H9 (cell line): Measurements from ENCODE around the gene TXNDC17. TPM values are rescaled to one million over a fixed set of nuclear protein-coding genes. Genes with fewer than 3 reads are reported as not detected.

ENCODE experiments used
- DNase-seq: peaks from one replicate; pipeline ENCODE4 v3.0.0-alpha.2; 2017
- H2AFZ ChIP-seq: one replicate; pipeline ENCODE4 v1.6.1; 2013; ENCODE audit warnings: mild to moderate bottlenecking, low read length, control low read depth, moderate library complexity
- H2AK5ac ChIP-seq: 2 replicates; pipeline ENCODE4 v1.6.1; 2013; ENCODE audit warnings: low read length, control low read depth, mixed read lengths; ENCODE audit not compliant: insufficient read length
- H2BK120ac ChIP-seq: one replicate; pipeline ENCODE4 v1.6.1; 2013; ENCODE audit warnings: low read depth, mild to moderate bottlenecking, low read length, control low read depth, inconsistent platforms; ENCODE audit not compliant: poor library complexity, severe bottlenecking
- H2BK12ac ChIP-seq: 2 replicates; pipeline ENCODE4 v1.6.1; 2013; ENCODE audit warnings: low read length, control low read depth, mixed read lengths, low read depth; ENCODE audit not compliant: insufficient read length
- H2BK15ac ChIP-seq: 2 replicates; pipeline ENCODE4 v1.6.1; 2013; ENCODE audit warnings: low read depth, low read length, control low read depth
- H2BK20ac ChIP-seq: one replicate; pipeline ENCODE4 v1.6.1; 2013; ENCODE audit warnings: low read depth, mild to moderate bottlenecking, low read length, control low read depth, inconsistent platforms; ENCODE audit not compliant: poor library complexity, severe bottlenecking
- H2BK5ac ChIP-seq: 2 replicates; pipeline ENCODE4 v1.6.1; 2013; ENCODE audit warnings: low read length, control low read depth, mixed read lengths; ENCODE audit not compliant: insufficient read length
- H3K14ac ChIP-seq: 2 replicates; pipeline ENCODE4 v1.6.1; 2013; ENCODE audit warnings: low read length, control low read depth; ENCODE audit not compliant: insufficient read depth
- H3K18ac ChIP-seq: 2 replicates; pipeline ENCODE4 v1.6.1; 2013; ENCODE audit warnings: low read depth, mild to moderate bottlenecking, mixed read lengths, low read length, control low read depth; ENCODE audit not compliant: insufficient read length
- H3K23ac ChIP-seq: 2 replicates; pipeline ENCODE4 v1.6.1; 2013; ENCODE audit warnings: low read length, control low read depth, mixed read lengths, low read depth; ENCODE audit not compliant: insufficient read length
- H3K23me2 ChIP-seq: 2 replicates; pipeline ENCODE4 v1.6.1; 2013; ENCODE audit warnings: low read depth, mild to moderate bottlenecking, mixed read lengths, low read length, control low read depth; ENCODE audit not compliant: insufficient read length, poor library complexity, severe bottlenecking
- H3K27ac ChIP-seq: 2 replicates; pipeline ENCODE4 v1.5.1; 2013; ENCODE audit warnings: low read length, control low read depth, mixed read lengths, low read depth; ENCODE audit not compliant: insufficient read length
- H3K27me3 ChIP-seq: 2 replicates; pipeline ENCODE4 v1.6.1; 2013; ENCODE audit warnings: low read length, control low read depth, inconsistent platforms; ENCODE audit not compliant: insufficient read depth
- H3K4ac ChIP-seq: 2 replicates; pipeline ENCODE4 v1.6.1; 2013; ENCODE audit warnings: low read depth, mild to moderate bottlenecking, control low read depth, inconsistent platforms, low read length, moderate library complexity
- H3K4me1 ChIP-seq: 2 replicates; pipeline ENCODE4 v1.6.1; 2013; ENCODE audit warnings: low read length, control low read depth, inconsistent platforms; ENCODE audit not compliant: insufficient read depth
- H3K4me2 ChIP-seq: 2 replicates; pipeline ENCODE4 v1.6.1; 2013; ENCODE audit warnings: low read length, control low read depth, mixed read lengths; ENCODE audit not compliant: insufficient read length, insufficient read depth
- H3K56ac ChIP-seq: 2 replicates; pipeline ENCODE4 v1.6.1; 2013; ENCODE audit warnings: low read depth, mild to moderate bottlenecking, mixed read lengths, low read length, control low read depth; ENCODE audit not compliant: insufficient read length
- H3K79me1 ChIP-seq: 2 replicates; pipeline ENCODE4 v1.6.1; 2013; ENCODE audit warnings: low read depth, mild to moderate bottlenecking, moderate library complexity, low read length, control low read depth, inconsistent platforms; ENCODE audit not compliant: insufficient read depth, poor library complexity, severe bottlenecking
- H3K79me2 ChIP-seq: 2 replicates; pipeline ENCODE4 v1.6.1; 2013; ENCODE audit warnings: low read length, control low read depth, inconsistent platforms; ENCODE audit not compliant: insufficient read depth
- H3K9ac ChIP-seq: 2 replicates; pipeline ENCODE4 v1.6.1; 2013; ENCODE audit warnings: low read length, control low read depth, mixed read lengths; ENCODE audit not compliant: insufficient read length; ENCODE audit errors: extremely low read depth
- H3K9me3 ChIP-seq: one replicate; pipeline ENCODE4 v1.6.1; 2013; ENCODE audit warnings: low read depth, low read length, inconsistent platforms; ENCODE audit not compliant: control insufficient read depth
- H3T11ph ChIP-seq: one replicate; pipeline ENCODE4 v1.6.1; 2013; ENCODE audit warnings: mild to moderate bottlenecking, low read length, control low read depth, inconsistent platforms
- H4K20me1 ChIP-seq: one replicate; pipeline ENCODE4 v1.6.1; 2013; ENCODE audit not compliant: control insufficient read depth, insufficient read length, insufficient read depth
- H4K5ac ChIP-seq: 2 replicates; pipeline ENCODE4 v1.6.1; 2013; ENCODE audit warnings: low read depth, mild to moderate bottlenecking, mixed read lengths, low read length, control low read depth; ENCODE audit not compliant: insufficient read length
- H4K8ac ChIP-seq: replicated peaks from 2 replicates; pipeline ENCODE4 v1.6.1; 2013; ENCODE audit warnings: low read length, control low read depth, mixed read lengths, low read depth; ENCODE audit not compliant: insufficient read length
- H4K91ac ChIP-seq: 2 replicates; pipeline ENCODE4 v1.6.1; 2013; ENCODE audit warnings: low read depth, mild to moderate bottlenecking, moderate library complexity, mixed read lengths, low read length, control low read depth; ENCODE audit not compliant: insufficient read length
- H3K27ac Mint-ChIP-seq, 3 experiments: 2 replicates in 2 of 3; 3 replicates in 1 of 3; pipeline ENCODE4 v1.8.0; 2020 to 2021; ENCODE audit warnings: mixed read lengths in 3 of 3, mild to moderate bottlenecking in 1 of 3, moderate library complexity in 1 of 3
- H3K27me3 Mint-ChIP-seq: 2 replicates; pipeline ENCODE4 v1.8.0; 2021; ENCODE audit warnings: low read depth, mild to moderate bottlenecking, moderate library complexity, mixed read lengths
- H3K36me3 Mint-ChIP-seq, 3 experiments: 2 replicates in 2 of 3; 3 replicates in 1 of 3; pipeline ENCODE4 v1.8.0; 2020 to 2021; ENCODE audit warnings: low read depth in 3 of 3, mixed read lengths in 3 of 3; ENCODE audit not compliant: insufficient read depth in 1 of 3
- H3K4me1 Mint-ChIP-seq, 2 experiments: 2 replicates each; pipeline ENCODE4 v1.8.0; 2020; ENCODE audit warnings: mixed read lengths in 2 of 2
- H3K4me3 Mint-ChIP-seq, 2 experiments: 2 replicates in 1 of 2; 3 replicates in 1 of 2; pipeline ENCODE4 v1.8.0; 2020 to 2021; ENCODE audit warnings: mild to moderate bottlenecking in 2 of 2, mixed read lengths in 2 of 2, moderate library complexity in 1 of 2
- H3K9me3 Mint-ChIP-seq, 2 experiments: 2 replicates in 1 of 2; 3 replicates in 1 of 2; pipeline ENCODE4 v1.8.0; 2020; ENCODE audit warnings: mild to moderate bottlenecking in 2 of 2, mixed read lengths in 2 of 2, moderate library complexity in 1 of 2
- WGBS: extraction: QIAGEN DNeasy Blood & Tissue Kit; methylation state at CpG from one replicate; pipeline ENCODE4 v1.1.7; 2013; ENCODE audit warnings: missing lambda C conversion rate, low lambda C conversion rate, mixed read lengths; ENCODE audit not compliant: insufficient read length; ENCODE audit errors: extremely low coverage; 5-methylcytosine and 5-hydroxymethylcytosine counted together
- total RNA-seq: library from RNA; stranded (reverse); gene quantifications from 2 replicates; pipeline ENCODE4 v1.2.1, GENCODE V29; 2021
- TF ChIP-seq, protein P1 (sequence below): fragments of 200-600 bp; sonication (generic); conservative IDR thresholded peaks from 3 replicates; pipeline ENCODE4 v1.8.0; 2021; ENCODE audit warnings: antibody characterized with exemption, mild to moderate bottlenecking

TXNDC17 gene
- total RNA-seq, 1 experiment from 2014 or later = 170 TPM

DNA sequence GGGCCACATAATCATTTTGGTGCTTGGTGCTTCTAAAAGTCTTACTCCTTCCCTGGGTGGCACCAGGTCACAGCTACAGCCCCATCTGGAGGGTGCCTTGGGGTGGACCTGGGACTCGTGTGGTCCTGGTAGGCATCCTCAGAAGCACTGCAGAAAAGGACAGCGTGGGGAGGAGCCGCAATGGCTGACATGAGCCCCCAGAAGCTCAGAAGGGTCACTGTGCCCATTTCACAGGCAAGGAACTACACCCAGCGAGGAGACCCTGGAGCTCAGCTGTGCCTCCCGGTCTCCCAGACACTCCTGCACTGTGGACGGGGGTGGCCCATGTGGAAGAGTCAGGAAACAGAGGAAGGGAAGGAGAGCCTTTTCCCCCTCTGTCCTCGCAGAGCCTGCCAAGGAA lies 37.1 kb downstream of the TXNDC17 start:
- Histone ChIP-seq H3T11ph (no peak overlapping the region), H4K20me1 (no peaks in the 10 kb centered on the region), H2BK5ac (no peak overlapping the region), H3K23ac (no peak overlapping the region), H4K91ac (no peak overlapping the region), H3K4me1 (no peaks in the 10 kb centered on the region), H3K27ac (no peak overlapping the region), H2BK12ac (no peak overlapping the region), H3K4ac (no peak overlapping the region), H3K4me2 (no peak overlapping the region), H3K18ac (no peak overlapping the region), H3K79me2 (no peaks in the 10 kb centered on the region), H2BK20ac (no peak overlapping the region), H2AFZ (no peak overlapping the region), H3K9ac (no peak overlapping the region), H3K23me2 (no peaks in the 10 kb centered on the region), H2AK5ac (no peak overlapping the region), H2BK15ac (no peak overlapping the region), H3K14ac (no peak overlapping the region), H4K8ac (no peak overlapping the region), H3K9me3 (no peaks in the 10 kb centered on the region), H4K5ac (no peak overlapping the region), H3K27me3 (no peaks in the 10 kb centered on the region), H3K56ac (no peak overlapping the region), H3K79me1 (no peaks in the 10 kb centered on the region), H2BK120ac (no peak overlapping the region)
- WGBS = no CpG with 5 or more reads among the region's 7 CpGs
- Mint-ChIP-seq H3K4me3 (no peak overlapping the region), H3K9me3 (no peaks in the 10 kb centered on the region), H3K4me1 (peaks cover 2 to 5% of the 10 kb centered on the region in 2 experiments; a peak in 2 of 4 replicates), H3K36me3 (no peaks in the 10 kb centered on the region; a peak in 1 of 7 replicates), H3K27me3 (peaks cover 2% of the 10 kb centered on the region), H3K27ac (no peak overlapping the region)
- DNase-seq = no peak
- TF ChIP-seq, protein P1, sequence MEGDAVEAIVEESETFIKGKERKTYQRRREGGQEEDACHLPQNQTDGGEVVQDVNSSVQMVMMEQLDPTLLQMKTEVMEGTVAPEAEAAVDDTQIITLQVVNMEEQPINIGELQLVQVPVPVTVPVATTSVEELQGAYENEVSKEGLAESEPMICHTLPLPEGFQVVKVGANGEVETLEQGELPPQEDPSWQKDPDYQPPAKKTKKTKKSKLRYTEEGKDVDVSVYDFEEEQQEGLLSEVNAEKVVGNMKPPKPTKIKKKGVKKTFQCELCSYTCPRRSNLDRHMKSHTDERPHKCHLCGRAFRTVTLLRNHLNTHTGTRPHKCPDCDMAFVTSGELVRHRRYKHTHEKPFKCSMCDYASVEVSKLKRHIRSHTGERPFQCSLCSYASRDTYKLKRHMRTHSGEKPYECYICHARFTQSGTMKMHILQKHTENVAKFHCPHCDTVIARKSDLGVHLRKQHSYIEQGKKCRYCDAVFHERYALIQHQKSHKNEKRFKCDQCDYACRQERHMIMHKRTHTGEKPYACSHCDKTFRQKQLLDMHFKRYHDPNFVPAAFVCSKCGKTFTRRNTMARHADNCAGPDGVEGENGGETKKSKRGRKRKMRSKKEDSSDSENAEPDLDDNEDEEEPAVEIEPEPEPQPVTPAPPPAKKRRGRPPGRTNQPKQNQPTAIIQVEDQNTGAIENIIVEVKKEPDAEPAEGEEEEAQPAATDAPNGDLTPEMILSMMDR = no peak
